K562 (cell line): ENCODE results near the gene DIPK1B. TPM values are rescaled to one million over a fixed set of nuclear protein-coding genes. Genes with fewer than 3 reads are reported as not detected.

Experiments used
- ATAC-seq: fragments of 200-7000 bp; cut with Tn5 transposase; 3 replicates; pipeline ENCODE4 v1.9.1; 2020; ENCODE audit warnings: moderate library complexity
- BruUV-seq: library from RNA; stranded (reverse); fragments of 400-500 nt; replicated peaks from 2 replicates; lab custom pipeline; 2021; lab: Mats Ljungman, UMichigan
- CTCF ChIA-PET: fragments of 300-600 bp; formaldehyde crosslinking; extraction: SDS; loops from one replicate; lab custom pipeline; 2021; ENCODE audit warnings: low intra/inter-chr PET ratio; lab: Yijun Ruan, JAX
- POLR2A ChIA-PET: fragments of 300-600, 350-650 bp; sonication (Branson Sonifier 250); formaldehyde crosslinking; extraction: SDS; loops from one replicate; lab custom pipeline; 2021; ENCODE audit warnings: antibody characterized with exemption, inconsistent platforms; lab: Yijun Ruan, JAX
- DNase-seq, 4 experiments: peaks; one replicate each; pipeline versions ENCODE4 v3.0.0 to v3.0.0-alpha.2; 2011 to 2018; ENCODE audit warnings: low spot score in 3 of 4, mixed read lengths in 3 of 4; ENCODE audit errors: extremely low read depth in 1 of 4
- FAIRE-seq: peaks from 2 replicates; lab custom pipeline; 2011; peaks lifted over from hg19 to GRCh38; lab: Jason Lieb, UNC
- H2AFZ ChIP-seq: 2 replicates; pipeline ENCODE4 v1.6.0; 2011; ENCODE audit warnings: low read depth, low read length, control low read depth, inconsistent platforms
- H3K27ac ChIP-seq: fragments of 200-600 bp; 3 replicates; pipeline ENCODE4 v1.8.0; 2011; ENCODE audit warnings: low read depth, mild to moderate bottlenecking, control low read depth, inconsistent platforms, low read length, moderate library complexity, mixed read lengths; ENCODE audit errors: extremely low read depth
- H3K27me3 ChIP-seq, 2 experiments: fragments of 300-600 bp in 1 of 2; 2 replicates in 1 of 2; 3 replicates in 1 of 2; pipeline versions ENCODE4 v1.6.0 to v1.8.0; 2011; ENCODE audit warnings: inconsistent platforms in 2 of 2, low read length in 2 of 2, mild to moderate bottlenecking in 1 of 2, mixed read lengths in 1 of 2, moderate library complexity in 1 of 2; ENCODE audit not compliant: control insufficient read depth in 2 of 2, insufficient read depth in 2 of 2
- H3K36me3 ChIP-seq: fragments of 300-600 bp; 3 replicates; pipeline ENCODE4 v1.8.0; 2011; ENCODE audit warnings: mild to moderate bottlenecking, low read length, inconsistent platforms; ENCODE audit not compliant: control insufficient read depth, insufficient read depth
- H3K4me1 ChIP-seq, 2 experiments: fragments of 200-600 bp in 1 of 2; replicated peaks in 1 of 2; 2 replicates in 1 of 2; 3 replicates in 1 of 2; pipeline versions ENCODE4 v1.5.1 to v1.8.0; 2011; ENCODE audit warnings: inconsistent platforms in 2 of 2, low read length in 2 of 2, mild to moderate bottlenecking in 1 of 2, mixed read lengths in 1 of 2, moderate library complexity in 1 of 2; ENCODE audit not compliant: control insufficient read depth in 2 of 2, insufficient read depth in 2 of 2
- H3K4me2 ChIP-seq: 2 replicates; pipeline ENCODE4 v1.6.1; 2011; ENCODE audit warnings: low read length, control low read depth, inconsistent platforms, mixed read lengths; ENCODE audit not compliant: insufficient read depth
- H3K4me3 ChIP-seq: fragments of 200-600 bp; sonication (generic), shearing (Covaris generic); 2 replicates; pipeline ENCODE4 v1.5.1; 2016; ENCODE audit warnings: control low read depth, inconsistent platforms
- H3K79me2 ChIP-seq: fragments of 200-600 bp; 3 replicates; pipeline ENCODE4 v1.8.0; 2011; ENCODE audit warnings: low read length, inconsistent platforms; ENCODE audit not compliant: control insufficient read depth, insufficient read depth
- H3K9ac ChIP-seq, 2 experiments: 2 replicates each; pipeline versions ENCODE4 v1.6.0 to v1.6.1; 2011; ENCODE audit warnings: low read depth in 2 of 2, low read length in 2 of 2, control low read depth in 1 of 2, inconsistent platforms in 1 of 2, mild to moderate bottlenecking in 1 of 2, mixed read lengths in 1 of 2; ENCODE audit not compliant: insufficient read depth in 1 of 2
- H3K9me1 ChIP-seq: one replicate; pipeline ENCODE4 v1.6.0; 2011; ENCODE audit warnings: inconsistent platforms, mild to moderate bottlenecking, low read length, moderate library complexity; ENCODE audit not compliant: control insufficient read depth, insufficient read depth
- H3K9me3 ChIP-seq: replicated peaks from 2 replicates; pipeline ENCODE4 v1.5.1; 2011; ENCODE audit warnings: low read depth, low read length, inconsistent platforms; ENCODE audit not compliant: control insufficient read depth, insufficient read depth
- H4K20me1 ChIP-seq: replicated peaks from 2 replicates; pipeline ENCODE4 v1.6.1; 2011; ENCODE audit warnings: low read length, inconsistent platforms, mixed read lengths; ENCODE audit not compliant: control insufficient read depth, insufficient read depth
- CREB3L1 ChIP-seq: fragments of 450-650 bp; IDR thresholded peaks from 2 replicates; pipeline ENCODE4 v1.6.1; 2014; ENCODE audit warnings: low read depth, mild to moderate bottlenecking, moderate library complexity, borderline replicate concordance
- E2F1 ChIP-seq: sonication (generic); formaldehyde crosslinking; IDR thresholded peaks from 2 replicates; pipeline ENCODE4 v1.8.1; 2023; ENCODE audit warnings: mild to moderate bottlenecking, missing genetic modification reagents, moderate library complexity
- ETV5 ChIP-seq: sonication (generic); formaldehyde crosslinking; IDR thresholded peaks from 2 replicates; pipeline ENCODE4 v1.4.0; 2020; ENCODE audit warnings: low read depth, mild to moderate bottlenecking, missing genetic modification reagents
- HCFC1 ChIP-seq: IDR thresholded peaks from 2 replicates; pipeline ENCODE4 v1.6.1; 2012; ENCODE audit warnings: low read depth, low read length, improper control_type of control experiment
- JUN ChIP-seq, 2 experiments: sonication (generic) in 1 of 2; formaldehyde crosslinking in 1 of 2; IDR thresholded peaks; 2 replicates each; pipeline versions ENCODE4 v1.6.1 to v1.8.0; 2012 to 2022; ENCODE audit warnings: borderline replicate concordance in 2 of 2, mild to moderate bottlenecking in 2 of 2, improper control_type of control experiment in 1 of 2, low read depth in 1 of 2, low read length in 1 of 2, missing genetic modification reagents in 1 of 2
- SP1 ChIP-seq: sonication (generic); formaldehyde crosslinking; IDR thresholded peaks from 2 replicates; pipeline ENCODE4 v1.8.1; 2022; ENCODE audit warnings: mild to moderate bottlenecking, missing genetic modification reagents
- WGBS: fragments of 100-300 bp; shearing (Covaris generic); methylation state at CpG from one replicate; pipeline ENCODE4 v1.1.6; 2016; ENCODE audit warnings: low coverage, mixed read lengths; ENCODE audit not compliant: insufficient coverage; ENCODE audit errors: missing lambda C conversion rate; 5-methylcytosine and 5-hydroxymethylcytosine counted together
- in situ Hi-C: fragments of 300-500 bp; cut with MboI; formaldehyde crosslinking; loops from 4 replicates; pipeline ENCODE4 v1.15.0; 2018; ENCODE audit warnings: inconsistent platforms, mixed read lengths
- intact Hi-C: fragments of 100-400 bp; cut with micrococcal nuclease; formaldehyde crosslinking; loops from 2 replicates; pipeline ENCODE4 v1.14.2; 2022
- polyA plus RNA-seq, 8 experiments: library from polyadenylated mRNA; depleted of rRNA in 4 of 8; stranded (reverse) in 5 of 8; unstranded in 3 of 8; fragments of >200 nt; fragmentation: Nextera tagmentation in 2 of 8; fragmentation: Illumina TruSeq in 1 of 8; extraction: Ambion mirVana in 2 of 8; extraction: Trizol in 1 of 8; gene quantifications; 2 replicates each; pipeline versions ENCODE4 v1.2.1 to v1.2.3, GENCODE V29; 2011 to 2014; ENCODE audit warnings: inconsistent platforms in 1 of 8, missing spikeins in 1 of 8
- total RNA-seq, 7 experiments: library from RNA; depleted of rRNA in 6 of 7; stranded (reverse); fragments of >200 nt in 6 of 7; fragmentation: Illumina TruSeq in 2 of 7; extraction: Trizol in 2 of 7; gene quantifications; 2 replicates each; pipeline versions ENCODE4 v1.2.1 to v1.2.3, GENCODE V29; 2011 to 2021; ENCODE audit warnings: low replicate concordance in 1 of 7

DIPK1B gene
- total and polyA plus RNA-seq, 9 of the 15 experiments (the other 6 are each of a cell fraction or from before 2014, with no cell fraction given), result 0.08 to 22.3 (median 5.9) TPM

- 43% methylated on average over 7 of the region's 7 CpGs for WGBS
- ATAC-seq, result peak; percentile 6
- DNase-seq, result no peak
- peak; percentile 32 for FAIRE-seq
- CTCF ChIA-PET, result no interaction called here
- in situ Hi-C loops, result no loop called here
- Histone ChIP-seq H3K27ac (no peak overlapping the region), H3K9ac (peak overlapping the region; percentile 90 to 100), H3K27me3 (no peaks in the 10 kb centered on the region)
- TF ChIP-seq JUN (IDR thresholded peaks at IDR 0.05; ENCODE audit: borderline replicate concordance, low read depth, low read length), result no peak
- TF ChIP-seq JUN (CRISPR knock-in tag; IDR thresholded peaks at IDR 0.05; ENCODE audit: borderline replicate concordance), result 0 out of 2 replicates have a peak, but pooled peaks have one; percentile 28
- no peak for TF ChIP-seq E2F1 (CRISPR knock-in tag)
- 0 out of 2 replicates have a peak, but pooled peaks have one; percentile 2 for TF ChIP-seq ETV5 (CRISPR knock-in tag)
- peak; percentile 76; the same call in 1 of the 2 replicates for TF ChIP-seq CREB3L1
- TF ChIP-seq SP1 (CRISPR knock-in tag), result 0 out of 2 replicates have a peak, but pooled peaks have one; percentile 28
- TF ChIP-seq HCFC1, result no peak
- TF ChIP-seq, all 486 proteins: peak for 4
- H3K9me3 ChIP-seq, result no peaks in the 10 kb centered on the region
- no TSS peak for BruUV-seq
- H3K4me3 ChIP-seq, result peak overlapping the region; percentile 67
- H4K20me1 ChIP-seq, result peaks cover 27% of the 10 kb centered on the region
- peaks cover 8% of the 10 kb centered on the region for H3K9me1 ChIP-seq
- H3K4me1 ChIP-seq, result peaks cover 29 to 75% of the 10 kb centered on the region in 2 experiments; a peak in 4 of 5 replicates
- intact Hi-C loops, result no loop called here
- H3K36me3 ChIP-seq, result peaks cover 46% of the 10 kb centered on the region
- POLR2A ChIA-PET, result interaction anchor here (0.6 to 5.3 kb wide), 14 partner anchors 8 to 542 kb away, joined by 3 to 44 read pairs (median 8); partner anchors contain the start of genes DIPK1B, LCN10, LCN6 and LCN8
- H2AFZ ChIP-seq, result no peak overlapping the region; the same call in 1 of the 2 replicates
- H3K79me2 ChIP-seq, result peaks cover 70% of the 10 kb centered on the region
- peak overlapping the region; percentile 95 for H3K4me2 ChIP-seq
These were observed 16.8 kb downstream of the DIPK1B start for GRCh38 chr9:136729144-136729543.
